ENCODE data around the gene TP53TG3. TPM values are rescaled to one million over a fixed set of nuclear protein-coding genes. Genes with fewer than 3 reads are reported as not detected.
"Not testable (repeated sequence)": the region's sequence is repeated elsewhere in the genome, so short reads cannot be mapped to it uniquely, and the experiment has no call there.

Gene TP53TG3
- polyA plus RNA-seq (2013, experiment 1 of 2), result not detected
- not detected for polyA plus RNA-seq (2013, experiment 2 of 2)

- not testable (repeated sequence) for H3K4me2 ChIP-seq (ENCODE audit: insufficient read depth, low read length, poor library complexity, severe bottlenecking); H3K14ac ChIP-seq (ENCODE audit: low read length); H4K8ac ChIP-seq (ENCODE audit: low read depth, low read length); DNase-seq (ENCODE audit: low spot score); H3K36me3 ChIP-seq (replicated peaks in 1 of 2; ENCODE audit: control insufficient read depth in 2 of 2, insufficient read depth in 2 of 2, low read length in 2 of 2); H3K27me3 ChIP-seq (ENCODE audit: control insufficient read depth in 3 of 3, insufficient read depth in 3 of 3, low read depth in 1 of 3, low read length in 3 of 3); H3K79me1 ChIP-seq (ENCODE audit: low read depth, low read length); H3K9ac ChIP-seq (ENCODE audit: low read depth, low read length, poor library complexity); H3K9me3 ChIP-seq (replicated peaks in 1 of 2; ENCODE audit: control insufficient read depth in 2 of 2, insufficient read depth in 1 of 2, low read depth in 1 of 2, low read length in 2 of 2); H2BK15ac ChIP-seq (ENCODE audit: low read length); H2BK12ac ChIP-seq (ENCODE audit: low read length); H3K23ac ChIP-seq (ENCODE audit: low read depth, low read length, poor library complexity); H4K91ac ChIP-seq (ENCODE audit: low read depth, low read length, poor library complexity); H2BK120ac ChIP-seq (ENCODE audit: low read depth, low read length); H2AK5ac ChIP-seq (ENCODE audit: low read depth, low read length); H3K4me3 ChIP-seq (ENCODE audit: low read length in 2 of 2); H2BK5ac ChIP-seq (ENCODE audit: low read length); H3K18ac ChIP-seq (ENCODE audit: low read length); H2AFZ ChIP-seq (ENCODE audit: low read length); H3K4ac ChIP-seq (ENCODE audit: low read length); H3K4me1 ChIP-seq (ENCODE audit: control insufficient read depth in 2 of 2, insufficient read depth in 1 of 2, low read depth in 1 of 2, low read length in 2 of 2); H3K27ac ChIP-seq (replicated peaks; ENCODE audit: low read length)
- no CpG with 5 or more reads among the region's 25 CpGs for WGBS, 2 donors (ENCODE audit: extremely low coverage in 2 of 2, insufficient read length in 2 of 2, insufficient replicate concordance in 1 of 2)
These were observed at the start of gene TP53TG3 for GRCh38 chr16:32676065-32676464. Gene TP53TG3, minus strand, starts transcription at chr16:32676165. Its CDS starts 68 bp downstream, at chr16:32676097.

GRCh38 chr16:32650876-32651275, 25.1 kb downstream of the TP53TG3 start:
- H2AK5ac ChIP-seq (ENCODE audit: low read depth, low read length); H3K27ac ChIP-seq (replicated peaks; ENCODE audit: low read length); H3K4me3 ChIP-seq (ENCODE audit: low read length in 2 of 2); H3K4me1 ChIP-seq (ENCODE audit: control insufficient read depth in 2 of 2, insufficient read depth in 1 of 2, low read depth in 1 of 2, low read length in 2 of 2); H3K27me3 ChIP-seq (ENCODE audit: control insufficient read depth in 3 of 3, insufficient read depth in 3 of 3, low read depth in 1 of 3, low read length in 3 of 3); DNase-seq (ENCODE audit: low spot score); H2BK12ac ChIP-seq (ENCODE audit: low read length); H2AFZ ChIP-seq (ENCODE audit: low read length); H2BK15ac ChIP-seq (ENCODE audit: low read length); H3K4me2 ChIP-seq (ENCODE audit: insufficient read depth, low read length, poor library complexity, severe bottlenecking); H3K79me1 ChIP-seq (ENCODE audit: low read depth, low read length); H2BK120ac ChIP-seq (ENCODE audit: low read depth, low read length); H3K9me3 ChIP-seq (replicated peaks in 1 of 2; ENCODE audit: control insufficient read depth in 2 of 2, insufficient read depth in 1 of 2, low read depth in 1 of 2, low read length in 2 of 2); H3K9ac ChIP-seq (ENCODE audit: low read depth, low read length, poor library complexity); H3K14ac ChIP-seq (ENCODE audit: low read length); H3K23ac ChIP-seq (ENCODE audit: low read depth, low read length, poor library complexity); H3K36me3 ChIP-seq (replicated peaks in 1 of 2; ENCODE audit: control insufficient read depth in 2 of 2, insufficient read depth in 2 of 2, low read length in 2 of 2); H2BK5ac ChIP-seq (ENCODE audit: low read length); H4K8ac ChIP-seq (ENCODE audit: low read depth, low read length); H3K4ac ChIP-seq (ENCODE audit: low read length); H4K91ac ChIP-seq (ENCODE audit: low read depth, low read length, poor library complexity); H3K18ac ChIP-seq (ENCODE audit: low read length): not testable (repeated sequence)
- WGBS, 2 donors (ENCODE audit: extremely low coverage in 2 of 2, insufficient read length in 2 of 2, insufficient replicate concordance in 1 of 2), result no CpG with 5 or more reads among the region's 49 CpGs

- WGBS, 2 donors (ENCODE audit: extremely low coverage in 2 of 2, insufficient read length in 2 of 2, insufficient replicate concordance in 1 of 2), result no CpG with 5 or more reads among the region's 1 CpG
- H3K4ac ChIP-seq (ENCODE audit: low read length); H4K91ac ChIP-seq (ENCODE audit: low read depth, low read length, poor library complexity); H2AFZ ChIP-seq (ENCODE audit: low read length); H2BK15ac ChIP-seq (ENCODE audit: low read length); H3K14ac ChIP-seq (ENCODE audit: low read length); H2BK120ac ChIP-seq (ENCODE audit: low read depth, low read length); H2BK5ac ChIP-seq (ENCODE audit: low read length); H3K4me3 ChIP-seq (ENCODE audit: low read length in 2 of 2); H2AK5ac ChIP-seq (ENCODE audit: low read depth, low read length); H3K23ac ChIP-seq (ENCODE audit: low read depth, low read length, poor library complexity); DNase-seq (ENCODE audit: low spot score); H3K9me3 ChIP-seq (replicated peaks in 1 of 2; ENCODE audit: control insufficient read depth in 2 of 2, insufficient read depth in 1 of 2, low read depth in 1 of 2, low read length in 2 of 2); H3K36me3 ChIP-seq (replicated peaks in 1 of 2; ENCODE audit: control insufficient read depth in 2 of 2, insufficient read depth in 2 of 2, low read length in 2 of 2); H3K79me1 ChIP-seq (ENCODE audit: low read depth, low read length); H2BK12ac ChIP-seq (ENCODE audit: low read length); H3K4me1 ChIP-seq (ENCODE audit: control insufficient read depth in 2 of 2, insufficient read depth in 1 of 2, low read depth in 1 of 2, low read length in 2 of 2); H4K8ac ChIP-seq (ENCODE audit: low read depth, low read length); H3K27ac ChIP-seq (replicated peaks; ENCODE audit: low read length); H3K27me3 ChIP-seq (ENCODE audit: control insufficient read depth in 3 of 3, insufficient read depth in 3 of 3, low read depth in 1 of 3, low read length in 3 of 3); H3K9ac ChIP-seq (ENCODE audit: low read depth, low read length, poor library complexity); H3K18ac ChIP-seq (ENCODE audit: low read length); H3K4me2 ChIP-seq (ENCODE audit: insufficient read depth, low read length, poor library complexity, severe bottlenecking): not testable (repeated sequence)
These were observed 28.4 kb downstream of the TP53TG3 start for GRCh38 chr16:32647562-32647961.

- not testable (repeated sequence) for H4K8ac ChIP-seq (ENCODE audit: low read depth, low read length); H3K4me2 ChIP-seq (ENCODE audit: insufficient read depth, low read length, poor library complexity, severe bottlenecking); H2AFZ ChIP-seq (ENCODE audit: low read length); DNase-seq (ENCODE audit: low spot score); H3K9me3 ChIP-seq (replicated peaks in 1 of 2; ENCODE audit: control insufficient read depth in 2 of 2, insufficient read depth in 1 of 2, low read depth in 1 of 2, low read length in 2 of 2); H3K4me1 ChIP-seq (ENCODE audit: control insufficient read depth in 2 of 2, insufficient read depth in 1 of 2, low read depth in 1 of 2, low read length in 2 of 2); H2BK5ac ChIP-seq (ENCODE audit: low read length); H3K27me3 ChIP-seq (ENCODE audit: control insufficient read depth in 3 of 3, insufficient read depth in 3 of 3, low read depth in 1 of 3, low read length in 3 of 3); H3K14ac ChIP-seq (ENCODE audit: low read length); H3K36me3 ChIP-seq (replicated peaks in 1 of 2; ENCODE audit: control insufficient read depth in 2 of 2, insufficient read depth in 2 of 2, low read length in 2 of 2); H2BK120ac ChIP-seq (ENCODE audit: low read depth, low read length); H2AK5ac ChIP-seq (ENCODE audit: low read depth, low read length); H2BK15ac ChIP-seq (ENCODE audit: low read length); H2BK12ac ChIP-seq (ENCODE audit: low read length); H3K4me3 ChIP-seq (ENCODE audit: low read length in 2 of 2); H3K79me1 ChIP-seq (ENCODE audit: low read depth, low read length); H4K91ac ChIP-seq (ENCODE audit: low read depth, low read length, poor library complexity); H3K27ac ChIP-seq (replicated peaks; ENCODE audit: low read length); H3K9ac ChIP-seq (ENCODE audit: low read depth, low read length, poor library complexity); H3K23ac ChIP-seq (ENCODE audit: low read depth, low read length, poor library complexity); H3K4ac ChIP-seq (ENCODE audit: low read length); H3K18ac ChIP-seq (ENCODE audit: low read length)
- WGBS, 2 donors (ENCODE audit: extremely low coverage in 2 of 2, insufficient read length in 2 of 2, insufficient replicate concordance in 1 of 2), result 100% methylated on average over 1 of the region's 2 CpGs
These were observed 29.2 kb downstream of the TP53TG3 start for GRCh38 chr16:32646780-32647179.

Data from neuronal stem cell (in vitro differentiated cells).